ENCODE measurements around the gene TMEM100. TPM values are rescaled to one million over a fixed set of nuclear protein-coding genes. Genes with fewer than 3 reads are reported as not detected.

Gene TMEM100
- total RNA-seq, 2 experiments from 2014 or later: not detected

DNA sequence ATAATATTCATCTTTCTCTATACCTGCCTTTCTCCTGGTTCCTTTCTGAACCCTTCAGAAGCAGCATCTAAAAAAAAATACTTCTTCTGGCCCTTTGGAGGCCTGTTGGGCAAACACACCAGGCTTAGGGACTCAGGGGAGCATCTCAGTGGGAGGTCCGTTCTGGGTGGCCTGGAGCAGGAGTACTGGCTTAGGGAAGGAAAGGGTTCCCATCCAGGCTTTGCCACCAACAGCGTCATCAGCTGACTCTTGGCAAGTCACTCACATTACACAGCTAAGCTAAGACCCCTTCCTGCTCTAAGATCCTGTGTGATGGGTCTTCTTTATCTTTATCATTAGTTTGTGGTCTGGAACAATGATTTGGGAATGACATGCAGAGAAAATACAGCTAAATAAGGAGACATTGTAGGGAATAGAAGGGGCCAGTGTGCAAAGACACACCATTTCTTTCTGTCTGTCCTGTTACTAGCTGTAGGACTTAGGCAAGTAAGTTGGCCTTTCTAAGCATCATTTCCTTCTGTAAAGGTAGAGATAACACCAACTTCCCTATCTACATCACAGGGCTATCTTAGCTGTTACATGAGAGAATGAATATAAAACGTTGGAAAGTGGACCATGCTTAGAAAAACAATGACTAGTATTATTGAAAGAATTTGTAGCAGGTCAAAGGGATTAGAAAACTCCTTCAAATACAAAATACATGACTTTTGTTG, 38.1 kb upstream of the TMEM100 start:
- POLR2A ChIA-PET: no interaction called here
- no peak for ATAC-seq
- intact Hi-C loops (cut with micrococcal nuclease): no loop called here
- H3K9me3 Mint-ChIP-seq: no peaks in the 10 kb centered on the region
- DNase-seq: no peak
- no peak overlapping the region for H3K4me3 Mint-ChIP-seq
- CTCF ChIA-PET: interaction anchor here (1.1 to 1.2 kb wide), 2 partner anchors 8 to 235 kb away, joined by 3 read pairs; no protein-coding TSS in a partner anchor
- no peaks in the 10 kb centered on the region for H3K4me1 Mint-ChIP-seq (ENCODE audit: low read depth)
- no peaks in the 10 kb centered on the region for H3K27me3 Mint-ChIP-seq
- no peaks in the 10 kb centered on the region for H3K36me3 Mint-ChIP-seq (ENCODE audit: low read depth)
- no peak overlapping the region for H3K27ac Mint-ChIP-seq
- TF ChIP-seq, protein P1, sequence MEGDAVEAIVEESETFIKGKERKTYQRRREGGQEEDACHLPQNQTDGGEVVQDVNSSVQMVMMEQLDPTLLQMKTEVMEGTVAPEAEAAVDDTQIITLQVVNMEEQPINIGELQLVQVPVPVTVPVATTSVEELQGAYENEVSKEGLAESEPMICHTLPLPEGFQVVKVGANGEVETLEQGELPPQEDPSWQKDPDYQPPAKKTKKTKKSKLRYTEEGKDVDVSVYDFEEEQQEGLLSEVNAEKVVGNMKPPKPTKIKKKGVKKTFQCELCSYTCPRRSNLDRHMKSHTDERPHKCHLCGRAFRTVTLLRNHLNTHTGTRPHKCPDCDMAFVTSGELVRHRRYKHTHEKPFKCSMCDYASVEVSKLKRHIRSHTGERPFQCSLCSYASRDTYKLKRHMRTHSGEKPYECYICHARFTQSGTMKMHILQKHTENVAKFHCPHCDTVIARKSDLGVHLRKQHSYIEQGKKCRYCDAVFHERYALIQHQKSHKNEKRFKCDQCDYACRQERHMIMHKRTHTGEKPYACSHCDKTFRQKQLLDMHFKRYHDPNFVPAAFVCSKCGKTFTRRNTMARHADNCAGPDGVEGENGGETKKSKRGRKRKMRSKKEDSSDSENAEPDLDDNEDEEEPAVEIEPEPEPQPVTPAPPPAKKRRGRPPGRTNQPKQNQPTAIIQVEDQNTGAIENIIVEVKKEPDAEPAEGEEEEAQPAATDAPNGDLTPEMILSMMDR (IDR thresholded peaks at IDR 0.05): no peak

DNA sequence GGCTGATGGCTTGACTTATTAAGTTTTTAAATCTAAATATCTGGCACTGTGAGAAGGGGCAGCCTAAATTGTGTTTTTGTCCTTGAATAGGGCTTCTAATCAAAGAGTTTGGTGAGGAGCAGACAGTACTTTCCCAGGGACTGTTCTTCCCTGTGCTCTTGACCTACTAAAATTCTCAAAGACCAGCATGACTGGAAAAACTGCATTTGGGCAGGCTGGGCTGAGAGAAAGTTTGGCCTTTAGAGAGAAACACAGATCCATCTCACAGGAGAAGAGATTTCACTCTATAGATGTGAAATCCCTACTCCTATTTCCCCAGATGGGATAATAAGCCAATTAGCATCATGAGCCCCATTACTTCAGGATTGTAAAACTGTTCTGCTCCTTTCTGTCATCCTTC, 35.5 kb upstream of the TMEM100 start:
- Mint-ChIP-seq H3K36me3 (ENCODE audit: low read depth) (no peaks in the 10 kb centered on the region), H3K27me3 (no peaks in the 10 kb centered on the region), H3K4me3 (no peak overlapping the region), H3K9me3 (no peaks in the 10 kb centered on the region), H3K4me1 (ENCODE audit: low read depth) (no peaks in the 10 kb centered on the region), H3K27ac (no peak overlapping the region)
- DNase-seq (no peak), ATAC-seq (no peak)
- ChIA-PET CTCF (interaction anchor here (0.7 to 1.6 kb wide), 3 partner anchors 12 to 40 kb away, joined by 3 to 5 read pairs (median 3); no protein-coding TSS in a partner anchor), POLR2A (no interaction called here)
- intact Hi-C loops (cut with micrococcal nuclease): no loop called here
- TF ChIP-seq, protein P1 (IDR thresholded peaks at IDR 0.05): no peak

DNA sequence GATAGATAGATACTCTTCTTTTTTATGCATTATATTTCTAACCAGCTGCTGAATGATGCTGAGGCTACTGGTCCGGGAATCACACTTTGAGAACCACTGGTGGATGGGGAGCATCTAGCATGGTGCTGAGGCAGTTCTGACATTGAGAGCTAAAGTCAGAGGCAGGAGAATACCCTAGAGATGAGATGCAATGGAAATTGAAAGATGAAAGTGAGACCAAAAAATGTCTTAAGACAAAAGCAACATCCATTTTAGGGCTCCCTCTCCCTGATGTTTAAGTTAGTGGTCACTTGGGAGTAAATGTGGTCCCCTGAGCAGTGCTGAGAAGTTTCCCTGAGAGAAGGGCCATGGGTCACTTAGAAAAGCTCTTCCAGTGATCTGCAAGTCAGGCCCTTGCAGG, 35.0 kb upstream of the TMEM100 start:
- Mint-ChIP-seq H3K9me3 (no peaks in the 10 kb centered on the region), H3K27ac (no peak overlapping the region), H3K36me3 (ENCODE audit: low read depth) (no peaks in the 10 kb centered on the region), H3K4me1 (ENCODE audit: low read depth) (no peaks in the 10 kb centered on the region), H3K27me3 (no peaks in the 10 kb centered on the region), H3K4me3 (no peak overlapping the region)
- intact Hi-C loops (cut with micrococcal nuclease): no loop called here
- ChIA-PET POLR2A (no interaction called here), CTCF (interaction anchor here (0.7 to 1.6 kb wide), 3 partner anchors 13 to 40 kb away, joined by 3 to 5 read pairs (median 3); no protein-coding TSS in a partner anchor)
- DNase-seq (no peak), ATAC-seq (no peak)
- TF ChIP-seq, protein P1 (IDR thresholded peaks at IDR 0.05): no peak

DNA sequence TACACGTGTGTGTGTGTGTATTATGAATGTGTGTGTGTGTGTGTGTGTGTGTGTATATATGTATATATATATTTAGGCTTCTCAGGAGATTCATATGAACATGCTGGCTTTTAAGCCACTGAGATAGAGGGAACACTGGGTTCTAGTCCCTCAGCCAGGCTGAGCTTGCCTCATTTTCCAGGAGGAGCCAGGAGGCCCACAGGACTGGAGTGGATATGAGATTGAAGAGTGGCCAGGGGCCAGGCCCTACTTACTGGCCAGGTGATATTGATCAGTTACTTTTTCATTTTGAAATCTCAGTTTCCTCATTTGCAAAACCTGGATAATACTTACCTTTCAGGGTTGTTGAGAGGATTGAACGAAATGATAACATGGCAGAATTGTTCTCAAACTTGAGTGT, 34.0 kb upstream of the TMEM100 start:
- Mint-ChIP-seq H3K36me3 (ENCODE audit: low read depth) (no peaks in the 10 kb centered on the region), H3K9me3 (no peaks in the 10 kb centered on the region), H3K4me3 (no peak overlapping the region), H3K27ac (no peak overlapping the region), H3K27me3 (no peaks in the 10 kb centered on the region), H3K4me1 (ENCODE audit: low read depth) (peaks cover 5% of the 10 kb centered on the region)
- DNase-seq (no peak), ATAC-seq (no peak)
- TF ChIP-seq, protein P1 (IDR thresholded peaks at IDR 0.05): no peak
- CTCF ChIA-PET: interaction anchor here (1.0 kb wide), 1 partner anchor 21 kb away, joined by 3 read pairs; no protein-coding TSS in a partner anchor
- intact Hi-C loops (cut with micrococcal nuclease): no loop called here
- POLR2A ChIA-PET: no interaction called here

DNA sequence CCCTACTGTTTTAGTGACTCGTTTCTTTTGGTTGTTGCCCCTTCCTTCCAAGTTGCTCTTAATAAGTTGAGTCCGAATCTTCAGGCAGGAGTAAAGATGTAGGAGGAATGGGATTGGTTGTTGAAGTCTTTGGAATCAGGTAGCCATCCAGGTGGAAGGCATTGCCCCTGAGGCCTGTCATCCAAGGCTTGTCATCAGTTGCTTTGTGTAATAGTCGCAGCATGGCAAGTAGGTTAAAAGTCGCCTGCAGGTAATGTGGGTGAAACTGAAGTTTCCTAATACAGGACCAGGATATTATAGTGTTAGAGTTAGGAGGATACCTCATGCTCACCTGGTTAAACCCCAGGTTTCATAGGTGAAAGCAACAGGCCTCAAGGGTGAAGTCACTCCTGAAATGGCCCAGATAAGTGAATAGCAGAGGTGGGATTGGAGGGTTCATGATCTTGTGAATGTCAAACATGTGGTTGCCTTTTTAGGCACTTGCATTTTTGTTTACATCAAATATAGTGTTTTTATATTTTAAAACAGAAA, 29.1 kb upstream of the TMEM100 start:
- Mint-ChIP-seq H3K4me3 (peak overlapping the region; percentile 80), H3K36me3 (ENCODE audit: low read depth) (no peaks in the 10 kb centered on the region), H3K9me3 (no peaks in the 10 kb centered on the region), H3K27me3 (peaks cover 10% of the 10 kb centered on the region), H3K4me1 (ENCODE audit: low read depth) (peaks cover 13% of the 10 kb centered on the region), H3K27ac (peak overlapping the region; percentile 27)
- intact Hi-C loops (cut with micrococcal nuclease): no loop called here
- ChIA-PET CTCF (interaction anchor here (0.8 to 3.1 kb wide), 6 partner anchors 12 to 225 kb away, joined by 3 to 25 read pairs (median 7); no protein-coding TSS in a partner anchor), POLR2A (interaction anchor here (1.2 kb wide), 1 partner anchor 17 kb away, joined by 3 read pairs; no protein-coding TSS in a partner anchor)
- TF ChIP-seq, protein P1 (IDR thresholded peaks at IDR 0.05): no peak
- DNase-seq (no peak), ATAC-seq (no peak)

All from activated CD8-positive, alpha-beta T cell treated with anti-CD3 and anti-CD28 coated beads for 36 hours (primary cell).